Stomach (tissue), 9 donors: ENCODE results near the gene FAM25C. TPM values are rescaled to one million over a fixed set of nuclear protein-coding genes. Genes with fewer than 3 reads are reported as not detected.
"Not testable (repeated sequence)": the region's sequence is repeated elsewhere in the genome, so short reads cannot be mapped to it uniquely, and the experiment has no call there.

ENCODE experiments used
- DNase-seq, 2 donors: peaks; one replicate each; pipeline versions ENCODE4 v3.0.0 to v3.0.0-alpha.2; 2013 to 2019
- H3K27ac ChIP-seq, 5 donors: fragments of 200-600 bp in 4 of 5; sonication (generic) in 4 of 5; one replicate each; pipeline ENCODE4 v1.5.1; 2013 to 2019; ENCODE audit warnings: mild to moderate bottlenecking in 1 of 5, moderate library complexity in 1 of 5
- H3K27me3 ChIP-seq, 3 donors: fragments of 200-600 bp; sonication (generic); one replicate each; pipeline ENCODE4 v1.5.1; 2017 to 2019; ENCODE audit warnings: mixed run types in 1 of 3
- H3K36me3 ChIP-seq, 4 donors: fragments of 200-600 bp; sonication (generic); 1 replicate in 3 of 4; 2 replicates in 1 of 4; pipeline ENCODE4 v1.5.1; 2016 to 2019
- H3K4me1 ChIP-seq, 4 donors: fragments of 200-600 bp; sonication (generic); one replicate each; pipeline ENCODE4 v1.5.1; 2016 to 2019
- H3K4me3 ChIP-seq, 4 donors: fragments of 200-600 bp; sonication (generic) in 3 of 4; one replicate each; pipeline ENCODE4 v1.5.1; 2016 to 2019; ENCODE audit warnings: mild to moderate bottlenecking in 1 of 4
- H3K9me3 ChIP-seq, 4 donors: fragments of 200-600 bp; sonication (generic); one replicate each; pipeline ENCODE4 v1.5.1; 2016 to 2019
- WGBS, 5 donors: extraction: QIAGEN DNeasy Blood & Tissue Kit in 3 of 5; methylation state at CpG; one replicate each; pipeline versions ENCODE4 v1.1.5 to v1.1.7; 2013 to 2018; 5-methylcytosine and 5-hydroxymethylcytosine counted together
- intact Hi-C: fragments of 100-400 bp; cut with DNase I; formaldehyde crosslinking; loops from one replicate; pipeline ENCODE4 v1.15.1; 2023; ENCODE audit warnings: low total_unique reads
- polyA plus RNA-seq, 3 donors: library from polyadenylated mRNA; stranded (reverse); fragments of 200-250 nt; gene quantifications; one replicate each; pipeline ENCODE4 v1.2.3, GENCODE V29; 2013
- total RNA-seq, 5 donors: library from RNA; depleted of rRNA; stranded (reverse); fragments of >200 nt; gene quantifications; one replicate each; pipeline versions ENCODE4 v1.1.0 to v1.2.3, GENCODE V29; 2014 to 2016
- donor health status: healthy with polysubstance abuse.
- donor health status: Bipolar disorder and iron deficiency.
- donor health status: healthy.

The FAM25C gene
- total and polyA plus RNA-seq, 8 donors, result not detected

DNA sequence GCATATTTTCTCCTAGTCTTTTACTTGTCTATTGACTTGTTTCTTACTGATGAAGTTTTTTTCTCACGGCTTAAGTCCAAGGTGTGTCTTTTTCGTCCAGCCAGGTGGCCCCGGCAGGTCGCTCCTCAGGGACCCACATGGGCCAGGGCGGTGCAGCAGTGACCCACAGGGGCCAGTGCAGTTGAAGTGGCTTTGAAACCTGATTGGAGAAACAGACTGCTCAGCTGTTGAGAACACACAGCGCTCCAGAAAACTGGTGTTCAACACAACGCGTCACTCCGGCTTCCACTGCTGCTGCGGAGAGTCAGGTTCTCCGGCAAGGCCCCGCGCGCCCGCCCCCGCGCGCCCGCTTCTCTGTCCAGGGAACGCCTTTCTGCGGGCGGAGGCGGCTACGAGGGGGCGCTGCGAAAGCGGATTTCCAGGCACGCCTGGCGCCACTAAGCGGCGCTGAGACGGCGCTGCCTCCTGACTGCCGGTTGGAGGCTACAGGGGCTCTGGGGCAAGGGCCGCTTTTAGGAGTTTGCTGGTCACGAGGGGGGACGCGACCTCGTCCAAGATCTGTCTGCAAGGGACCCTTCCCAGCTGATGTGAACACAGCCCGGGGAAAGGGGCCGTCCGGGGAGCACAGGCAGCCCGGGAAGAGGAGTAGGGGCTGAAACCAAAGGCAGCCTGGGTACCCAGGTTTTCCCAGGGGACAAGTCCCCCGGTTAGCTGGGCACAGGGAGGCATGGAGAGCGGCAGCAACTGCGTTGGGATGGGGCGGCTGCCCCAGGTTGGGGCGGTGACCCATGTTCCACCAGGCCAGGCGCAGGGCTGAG lies 13.0 kb downstream of the FAM25C start:
- DNase-seq, result peak in 1 of 2 donors; percentile 5
- WGBS, 5 donors, result 1 to 14% (median 5%) methylated on average over 5 to 14 of the region's 49 CpGs
- H3K4me1 ChIP-seq, H3K27ac ChIP-seq, intact Hi-C loops, H3K4me3 ChIP-seq, H3K27me3 ChIP-seq, H3K9me3 ChIP-seq, H3K36me3 ChIP-seq: not testable (repeated sequence)

DNA sequence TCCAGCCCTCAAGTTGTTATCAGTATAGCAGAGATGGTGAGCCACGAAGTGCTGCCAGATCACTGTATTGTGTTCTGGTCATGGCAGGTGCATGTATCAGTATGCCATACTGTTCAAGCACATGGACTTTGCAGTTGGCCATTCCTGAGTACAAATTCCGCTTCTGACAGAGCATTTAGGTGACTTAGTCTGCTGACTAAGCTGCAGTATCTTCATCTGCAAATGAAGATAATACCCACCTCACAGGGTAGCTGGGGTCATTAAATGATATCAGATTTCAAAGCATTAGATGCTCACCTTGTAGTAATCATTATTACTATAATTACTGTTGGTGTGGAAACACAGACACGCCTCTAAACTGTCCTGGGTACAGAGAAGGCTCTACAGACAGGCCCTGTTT lies 24.2 kb downstream of the FAM25C start:
- H3K4me3 ChIP-seq, intact Hi-C loops, H3K27me3 ChIP-seq, DNase-seq, H3K4me1 ChIP-seq, H3K9me3 ChIP-seq, H3K27ac ChIP-seq, H3K36me3 ChIP-seq: not testable (repeated sequence)
- WGBS, 5 donors, result 84 to 96% (median 91%) methylated on average over 2 of the region's 3 CpGs; no CpG with 5 or more reads in 1 of the 5 donors

DNA sequence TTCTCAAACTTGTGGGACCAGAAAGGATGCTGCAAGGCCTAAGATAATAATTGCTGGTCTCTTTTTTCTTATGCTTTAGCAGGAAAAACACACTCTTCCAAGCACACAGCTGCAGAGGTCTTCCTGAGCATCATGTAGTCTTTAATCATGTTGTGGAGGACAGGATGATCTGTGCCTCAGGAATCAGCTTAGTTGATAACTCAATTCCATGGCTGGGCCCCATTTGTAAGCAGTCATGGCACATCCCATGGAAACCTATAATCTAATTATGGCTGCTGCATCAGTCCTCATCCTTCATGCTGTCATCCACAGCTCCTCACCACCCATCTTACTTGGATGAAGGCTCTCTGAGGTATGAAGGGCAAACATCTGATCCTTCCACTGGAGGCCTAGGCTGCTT lies 26.5 kb downstream of the FAM25C start:
- H3K4me3 ChIP-seq, DNase-seq, H3K27me3 ChIP-seq, H3K27ac ChIP-seq, intact Hi-C loops, H3K9me3 ChIP-seq, H3K36me3 ChIP-seq, H3K4me1 ChIP-seq: not testable (repeated sequence)

DNA sequence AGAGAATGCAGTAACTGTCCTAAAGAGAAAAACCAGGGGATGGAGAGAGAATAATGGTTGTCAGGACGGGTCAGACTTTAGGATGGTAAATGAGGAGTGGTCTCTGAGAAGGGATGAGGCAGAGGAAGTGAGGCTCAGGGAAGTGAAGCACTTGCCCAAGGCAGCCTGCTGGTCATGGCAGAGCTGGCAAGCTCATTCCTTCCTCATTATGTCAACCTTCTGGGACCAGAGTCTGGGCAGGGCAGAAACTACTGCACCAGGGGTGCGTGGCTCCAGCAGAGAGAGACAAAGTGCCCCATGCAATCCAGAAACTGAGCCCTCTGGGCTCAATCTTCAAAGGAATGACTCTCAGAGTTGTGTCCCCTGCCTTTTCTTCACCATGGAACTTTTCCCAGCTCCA lies 27.5 kb downstream of the FAM25C start:
- H3K36me3 ChIP-seq, DNase-seq, H3K4me3 ChIP-seq, H3K27ac ChIP-seq, intact Hi-C loops, H3K9me3 ChIP-seq, H3K27me3 ChIP-seq, H3K4me1 ChIP-seq: not testable (repeated sequence)
- WGBS, 5 donors, result 70 to 88% methylated on average over 1 of the region's 2 CpGs; no CpG with 5 or more reads in 3 of the 5 donors

DNA sequence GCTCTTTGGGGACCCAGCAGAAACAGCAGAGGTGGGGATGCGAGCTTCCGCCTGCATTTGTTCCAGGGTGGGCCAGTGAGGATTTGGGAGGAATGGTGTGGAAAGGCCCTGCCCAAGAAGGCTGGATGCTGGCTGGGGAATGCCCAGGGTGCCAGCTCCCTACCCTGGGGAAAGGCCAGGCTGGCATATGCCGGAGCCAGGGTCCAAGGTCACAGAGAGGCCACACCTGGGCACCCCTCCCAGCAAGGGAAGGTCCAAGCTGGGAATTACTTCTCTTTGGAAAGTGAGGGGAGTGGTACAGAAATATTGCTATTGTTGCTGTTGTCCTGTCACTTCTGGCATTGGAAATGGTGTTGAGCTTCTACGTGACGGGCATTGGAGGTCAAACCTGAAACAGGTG lies 28.0 kb downstream of the FAM25C start:
- H3K4me1 ChIP-seq, H3K36me3 ChIP-seq, DNase-seq, intact Hi-C loops, H3K27ac ChIP-seq, H3K27me3 ChIP-seq, H3K4me3 ChIP-seq, H3K9me3 ChIP-seq: not testable (repeated sequence)
- WGBS, 5 donors, result no CpG with 5 or more reads among the region's 5 CpGs

DNA sequence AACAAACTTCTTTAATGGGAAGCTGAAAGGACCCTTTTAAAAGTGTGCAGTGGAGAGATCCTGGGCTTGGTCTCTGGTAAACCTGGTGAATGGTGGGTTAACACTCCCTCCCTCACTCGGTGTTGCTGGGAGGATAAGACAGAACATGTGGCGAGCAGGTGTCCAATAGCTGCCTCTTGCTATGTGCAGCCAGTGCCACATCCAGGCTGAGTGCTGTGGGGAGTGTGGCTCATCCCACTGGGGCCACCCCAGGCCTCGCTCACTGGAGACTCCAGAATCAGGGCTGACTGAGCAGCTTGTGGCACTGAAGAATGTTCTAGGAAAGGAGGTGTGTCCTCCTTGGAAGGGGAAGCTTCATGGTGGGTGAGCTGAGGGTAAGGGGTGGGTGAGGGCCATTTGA lies 29.5 kb downstream of the FAM25C start:
- intact Hi-C loops, H3K4me1 ChIP-seq, H3K27ac ChIP-seq, DNase-seq, H3K27me3 ChIP-seq, H3K4me3 ChIP-seq, H3K9me3 ChIP-seq, H3K36me3 ChIP-seq: not testable (repeated sequence)
- 77 to 85% (median 83%) methylated on average over 2 to 3 of the region's 3 CpGs for WGBS, 5 donors

DNA sequence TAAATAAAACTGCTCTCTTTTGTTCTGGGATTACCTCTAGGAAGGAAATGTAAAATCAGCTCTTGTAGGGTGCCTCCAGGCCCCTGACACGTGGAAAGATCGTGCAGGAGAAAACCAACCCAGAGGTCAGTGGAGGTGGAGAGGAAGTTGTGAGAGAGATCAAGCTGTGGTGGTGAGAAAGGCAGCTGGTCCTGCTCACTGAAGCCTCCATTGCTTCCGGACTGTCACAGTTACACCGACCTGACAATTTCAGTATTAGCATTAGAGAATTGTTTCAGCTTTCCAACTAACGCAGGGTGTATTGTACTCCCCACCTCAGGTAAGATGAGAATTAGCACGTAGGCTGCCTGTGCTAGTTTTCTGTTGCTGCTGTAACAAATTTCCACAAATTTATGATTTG lies 30.6 kb downstream of the FAM25C start:
- DNase-seq, H3K36me3 ChIP-seq: not testable (repeated sequence)
- 89 to 98% (median 91%) methylated on average over 4 to 5 of the region's 6 CpGs for WGBS, 5 donors

DNA sequence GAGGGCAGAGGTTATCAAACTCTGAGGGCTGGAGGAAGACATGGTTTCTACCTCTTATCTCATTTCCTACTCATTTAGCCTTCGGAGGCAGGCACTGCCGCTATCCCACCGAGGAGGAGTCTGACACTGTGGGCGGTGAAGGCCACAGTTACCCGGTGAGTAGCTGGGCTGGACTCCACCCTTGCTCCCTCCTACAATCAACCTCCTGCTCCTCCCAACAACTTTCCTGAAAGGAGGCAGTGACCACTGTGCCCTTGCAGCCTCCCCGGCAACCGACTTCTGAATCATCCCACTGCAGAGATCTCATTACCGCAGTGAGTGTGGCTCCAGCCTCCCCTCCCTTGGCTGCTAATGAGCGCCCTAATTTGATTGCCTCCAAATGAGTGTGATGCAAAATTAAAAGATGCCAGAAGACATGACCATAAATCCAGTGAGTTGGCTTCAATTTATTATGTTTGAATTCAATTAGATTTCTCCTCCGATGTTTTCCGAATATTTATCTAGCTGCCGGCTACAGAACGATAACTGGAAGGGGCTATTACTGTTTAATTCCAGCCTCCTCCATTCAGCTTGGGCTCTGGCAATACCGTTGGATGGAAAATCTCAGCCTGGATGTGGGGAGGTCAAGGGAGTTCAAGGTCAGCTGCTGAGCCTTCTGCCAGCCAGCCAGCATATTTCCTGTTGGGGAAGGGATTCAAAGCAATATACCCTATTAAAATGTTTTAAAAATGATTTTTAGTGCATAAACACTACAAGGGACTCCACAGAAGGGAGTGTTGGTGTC lies 35.1 kb downstream of the FAM25C start:
- H3K4me3 ChIP-seq, H3K27ac ChIP-seq, H3K27me3 ChIP-seq, H3K9me3 ChIP-seq, intact Hi-C loops, DNase-seq, H3K4me1 ChIP-seq, H3K36me3 ChIP-seq: not testable (repeated sequence)
- 43 to 70% (median 51%) methylated on average over 5 of the region's 14 CpGs; no CpG with 5 or more reads in 1 of the 5 donors for WGBS, 5 donors

More for the DNA sequence above, 30.6 kb downstream of the FAM25C start:
- intact Hi-C loops, H3K27me3 ChIP-seq, H3K27ac ChIP-seq, H3K4me1 ChIP-seq, H3K9me3 ChIP-seq, H3K4me3 ChIP-seq: not testable (repeated sequence)

DNA sequence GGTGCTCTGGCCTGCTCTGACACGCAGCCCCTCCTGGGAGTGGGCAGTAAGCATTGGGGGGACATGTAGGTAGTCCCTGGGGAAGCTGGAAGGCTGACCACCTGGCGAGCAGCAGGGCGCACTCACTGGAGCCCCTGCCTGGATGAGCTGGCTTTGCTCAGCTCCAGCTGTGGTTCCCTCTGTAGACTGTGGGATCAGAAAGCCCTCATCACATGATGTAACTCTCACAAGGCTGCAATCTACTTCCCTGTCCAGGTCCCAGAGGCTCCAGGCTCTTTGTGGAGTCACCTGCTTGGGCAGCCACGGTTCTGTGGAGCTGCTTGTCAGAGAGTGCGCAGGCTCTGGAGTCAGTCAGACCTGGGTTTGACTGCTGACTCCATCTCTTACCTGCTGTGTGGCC lies 36.8 kb downstream of the FAM25C start:
- H3K27me3 ChIP-seq, intact Hi-C loops: not testable (repeated sequence)
- WGBS, 5 donors, result no CpG with 5 or more reads among the region's 5 CpGs

DNA sequence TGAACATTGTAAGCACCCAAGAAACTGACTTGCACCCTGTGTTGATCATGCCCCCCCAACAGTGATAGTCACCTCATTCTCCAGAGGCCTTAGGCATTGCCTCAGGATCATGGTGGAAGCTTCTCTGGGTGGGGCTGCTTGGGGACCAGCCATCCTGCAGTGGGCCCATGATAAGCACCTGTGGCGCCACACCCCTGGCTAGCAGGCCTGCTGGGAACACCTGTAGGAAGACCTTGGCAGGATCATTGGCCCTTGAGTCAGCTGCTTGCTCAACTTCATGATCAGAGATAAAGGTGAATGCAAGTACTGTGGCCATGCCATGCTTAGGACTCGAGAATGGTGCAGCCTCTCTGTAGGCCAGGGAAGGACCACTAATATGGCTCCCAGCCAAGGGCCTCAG lies 38.9 kb downstream of the FAM25C start:
- H3K27me3 ChIP-seq, H3K36me3 ChIP-seq, intact Hi-C loops, DNase-seq, H3K9me3 ChIP-seq, H3K4me3 ChIP-seq, H3K27ac ChIP-seq, H3K4me1 ChIP-seq: not testable (repeated sequence)
- no CpG with 5 or more reads among the region's 2 CpGs for WGBS, 5 donors

More for the DNA sequence above, 36.8 kb downstream of the FAM25C start:
- not testable (repeated sequence) for H3K9me3 ChIP-seq, H3K27ac ChIP-seq, H3K4me3 ChIP-seq, H3K4me1 ChIP-seq, DNase-seq, H3K36me3 ChIP-seq

DNA sequence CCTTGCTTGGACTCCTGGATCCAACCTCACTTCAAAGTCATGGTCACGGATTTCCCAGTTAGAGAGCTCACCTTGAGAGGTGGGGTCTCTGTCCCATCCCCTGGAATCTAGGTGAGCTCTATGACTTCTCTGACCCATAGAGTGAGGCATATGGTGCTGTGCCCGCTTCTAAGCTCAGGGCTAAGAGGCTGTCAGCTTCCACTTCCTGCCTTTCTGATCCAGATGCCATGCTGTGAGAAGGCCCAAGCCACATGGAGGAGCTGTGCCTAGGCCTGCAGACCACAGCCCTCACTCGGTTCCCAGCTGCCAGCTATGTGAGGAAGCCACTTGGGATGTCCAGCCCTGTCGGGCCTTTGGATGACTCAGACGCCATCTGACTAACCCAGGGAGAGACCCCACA lies 39.9 kb downstream of the FAM25C start:
- H3K27me3 ChIP-seq, intact Hi-C loops, H3K4me3 ChIP-seq, H3K4me1 ChIP-seq, H3K9me3 ChIP-seq, H3K36me3 ChIP-seq, DNase-seq, H3K27ac ChIP-seq: not testable (repeated sequence)
- 89 to 99% (median 90%) methylated on average over 3 to 4 of the region's 5 CpGs for WGBS, 5 donors

DNA sequence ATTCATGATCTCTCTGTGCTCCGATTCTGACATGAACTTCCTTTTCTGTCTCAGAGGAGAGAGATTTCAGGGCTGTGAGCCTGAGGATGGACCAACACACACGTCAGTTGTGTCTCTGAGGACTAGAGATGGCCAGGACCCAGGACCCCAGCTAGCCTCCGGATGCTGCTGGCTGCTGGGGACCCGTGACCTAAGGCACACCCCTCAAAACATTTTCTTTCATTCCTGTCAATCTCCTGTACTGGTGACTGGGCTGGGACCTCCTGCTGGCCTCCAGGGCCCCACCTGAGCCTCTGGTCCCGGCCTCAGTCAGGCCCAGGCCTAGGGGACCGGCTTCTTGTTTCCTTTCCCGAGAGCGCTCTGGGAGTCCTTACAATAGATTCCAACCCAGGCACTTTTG lies 42.4 kb downstream of the FAM25C start:
- H3K4me1 ChIP-seq, DNase-seq, intact Hi-C loops, H3K36me3 ChIP-seq, H3K9me3 ChIP-seq, H3K4me3 ChIP-seq, H3K27ac ChIP-seq, H3K27me3 ChIP-seq: not testable (repeated sequence)
- 85 to 95% (median 89%) methylated on average over 6 to 8 of the region's 8 CpGs for WGBS, 5 donors
